Measurements from ENCODE around the gene STAP2. TPM values are rescaled to one million over a fixed set of nuclear protein-coding genes. Genes with fewer than 3 reads are reported as not detected.

The STAP2 gene
- total RNA-seq, 1 donor from 2014 or later = 66.2 TPM

GRCh38 chr19:4343370-4344307, 5.0 kb upstream of the STAP2 start, which contains the start of gene MPND:
MPND (plus strand) TSS chr19:4343562; CDS start chr19:4343594, 32 bp downstream.
- TF ChIP-seq, protein P1, sequence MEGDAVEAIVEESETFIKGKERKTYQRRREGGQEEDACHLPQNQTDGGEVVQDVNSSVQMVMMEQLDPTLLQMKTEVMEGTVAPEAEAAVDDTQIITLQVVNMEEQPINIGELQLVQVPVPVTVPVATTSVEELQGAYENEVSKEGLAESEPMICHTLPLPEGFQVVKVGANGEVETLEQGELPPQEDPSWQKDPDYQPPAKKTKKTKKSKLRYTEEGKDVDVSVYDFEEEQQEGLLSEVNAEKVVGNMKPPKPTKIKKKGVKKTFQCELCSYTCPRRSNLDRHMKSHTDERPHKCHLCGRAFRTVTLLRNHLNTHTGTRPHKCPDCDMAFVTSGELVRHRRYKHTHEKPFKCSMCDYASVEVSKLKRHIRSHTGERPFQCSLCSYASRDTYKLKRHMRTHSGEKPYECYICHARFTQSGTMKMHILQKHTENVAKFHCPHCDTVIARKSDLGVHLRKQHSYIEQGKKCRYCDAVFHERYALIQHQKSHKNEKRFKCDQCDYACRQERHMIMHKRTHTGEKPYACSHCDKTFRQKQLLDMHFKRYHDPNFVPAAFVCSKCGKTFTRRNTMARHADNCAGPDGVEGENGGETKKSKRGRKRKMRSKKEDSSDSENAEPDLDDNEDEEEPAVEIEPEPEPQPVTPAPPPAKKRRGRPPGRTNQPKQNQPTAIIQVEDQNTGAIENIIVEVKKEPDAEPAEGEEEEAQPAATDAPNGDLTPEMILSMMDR (IDR thresholded peaks at IDR 0.05; ENCODE audit: unreplicated experiment) = no peak
- H3K4me3 Mint-ChIP-seq (ENCODE audit: unreplicated experiment) = peak within 1 kb of the TSS; percentile 93
- peaks cover 11% of the 10 kb centered on the region for H3K27me3 Mint-ChIP-seq (ENCODE audit: unreplicated experiment)
- H3K36me3 Mint-ChIP-seq (ENCODE audit: low read depth, unreplicated experiment) = peaks cover 4% of the 10 kb centered on the region
- peak; percentile 94 for DNase-seq (ENCODE audit: low spot score)
- peak within 1 kb of the TSS; percentile 94 for H3K27ac Mint-ChIP-seq (ENCODE audit: unreplicated experiment)
- no peaks in the 10 kb centered on the region for H3K9me3 Mint-ChIP-seq (ENCODE audit: unreplicated experiment)
- H3K4me1 Mint-ChIP-seq (ENCODE audit: unreplicated experiment) = peaks cover 6% of the 10 kb centered on the region

- Mint-ChIP-seq H3K27me3 (ENCODE audit: unreplicated experiment) (peaks cover 11% of the 10 kb centered on the region), H3K4me3 (ENCODE audit: unreplicated experiment) (peak overlapping the region; percentile 93), H3K4me1 (ENCODE audit: unreplicated experiment) (peaks cover 12% of the 10 kb centered on the region), H3K27ac (ENCODE audit: unreplicated experiment) (peak overlapping the region; percentile 94), H3K36me3 (ENCODE audit: low read depth, unreplicated experiment) (peaks cover 6% of the 10 kb centered on the region), H3K9me3 (ENCODE audit: unreplicated experiment) (no peaks in the 10 kb centered on the region)
- peak; percentile 91 for DNase-seq (ENCODE audit: low spot score)
- TF ChIP-seq, protein P1 (IDR thresholded peaks at IDR 0.05; ENCODE audit: unreplicated experiment) = no peak
These were observed 4.2 kb upstream of the STAP2 start for GRCh38 chr19:4342615-4343369.

- Mint-ChIP-seq H3K27me3 (ENCODE audit: unreplicated experiment) (peaks cover 11% of the 10 kb centered on the region), H3K4me3 (ENCODE audit: unreplicated experiment) (peak overlapping the region; percentile 93), H3K27ac (ENCODE audit: unreplicated experiment) (peak overlapping the region; percentile 94), H3K9me3 (ENCODE audit: unreplicated experiment) (no peaks in the 10 kb centered on the region), H3K36me3 (ENCODE audit: low read depth, unreplicated experiment) (peaks cover 4% of the 10 kb centered on the region), H3K4me1 (ENCODE audit: unreplicated experiment) (peaks cover 13% of the 10 kb centered on the region)
- DNase-seq (ENCODE audit: low spot score) = no peak
- TF ChIP-seq, protein P1 (IDR thresholded peaks at IDR 0.05; ENCODE audit: unreplicated experiment) = no peak
These were observed 3.6 kb upstream of the STAP2 start for GRCh38 chr19:4342314-4342614.

GRCh38 chr19:4337906-4338440, 654 bp downstream of the STAP2 start:
- TF ChIP-seq, protein P1 (IDR thresholded peaks at IDR 0.05; ENCODE audit: unreplicated experiment) = no peak
- peak overlapping the region; percentile 90 for H3K4me3 Mint-ChIP-seq (ENCODE audit: unreplicated experiment)

More at GRCh38 chr19:4337906-4338440, 654 bp downstream of the STAP2 start:
- Mint-ChIP-seq H3K27ac (ENCODE audit: unreplicated experiment) (peak overlapping the region; percentile 99), H3K9me3 (ENCODE audit: unreplicated experiment) (no peaks in the 10 kb centered on the region), H3K36me3 (ENCODE audit: low read depth, unreplicated experiment) (peaks cover 24% of the 10 kb centered on the region), H3K27me3 (ENCODE audit: unreplicated experiment) (peaks cover 7% of the 10 kb centered on the region), H3K4me1 (ENCODE audit: unreplicated experiment) (peaks cover 13% of the 10 kb centered on the region)
- no peak for DNase-seq (ENCODE audit: low spot score)

Data from endothelial cell (in vitro differentiated cells).